GM23338 (cell line): ENCODE measurements around the gene NRSN2.

ENCODE experiments used
- CREB1 ChIP-seq: fragments of 250-450 bp; sonication (Bioruptor Pico); IDR thresholded peaks from 2 replicates; pipeline ENCODE4 v1.5.0; 2020; ENCODE audit warnings: low read depth, mild to moderate bottlenecking, moderate library complexity
- ETS1 ChIP-seq: IDR thresholded peaks from 2 replicates; pipeline ENCODE4 v1.6.1; 2016; ENCODE audit warnings: antibody characterized with exemption
- EZH2 ChIP-seq: fragments of 200-600 bp; sonication (generic); IDR thresholded peaks from one replicate; pipeline ENCODE4 v1.8.0; 2017; ENCODE audit warnings: antibody characterized with exemption, mild to moderate bottlenecking, low read depth; ENCODE audit not compliant: unreplicated experiment
- EZH2phosphoT487 ChIP-seq: fragments of 200-600 bp; sonication (generic); IDR thresholded peaks from one replicate; pipeline ENCODE4 v1.8.1; 2018; ENCODE audit warnings: antibody characterized with exemption; ENCODE audit not compliant: unreplicated experiment
- JUNB ChIP-seq: IDR thresholded peaks from one replicate; pipeline ENCODE4 v1.6.1; 2016; ENCODE audit warnings: antibody characterized with exemption; ENCODE audit not compliant: unreplicated experiment
- NANOG ChIP-seq: IDR thresholded peaks from 2 replicates; pipeline ENCODE4 v1.6.1; 2016; ENCODE audit warnings: antibody characterized with exemption, borderline replicate concordance
- POLR2AphosphoS5 ChIP-seq: IDR thresholded peaks from 2 replicates; pipeline ENCODE4 v1.6.1; 2016; ENCODE audit warnings: antibody characterized with exemption, low read depth
- STAT1 ChIP-seq: IDR thresholded peaks from one replicate; pipeline ENCODE4 v1.6.1; 2016; ENCODE audit warnings: antibody characterized with exemption; ENCODE audit not compliant: unreplicated experiment
- ZNF114 ChIP-seq: fragments of 250-450 bp; sonication (Bioruptor Pico); IDR thresholded peaks from 2 replicates; pipeline ENCODE4 v1.5.0; 2020; ENCODE audit warnings: mild to moderate bottlenecking, moderate library complexity
- ZNF331 ChIP-seq: fragments of 250-450 bp; sonication (Bioruptor Pico); IDR thresholded peaks from 2 replicates; pipeline ENCODE4 v1.5.0; 2020; ENCODE audit warnings: low read depth, mild to moderate bottlenecking, moderate library complexity
- TF ChIP-seq, protein P1 (sequence below), 2 experiments: fragments of 200-600 bp in 1 of 2; sonication (generic) in 1 of 2; conservative IDR thresholded peaks; 2 replicates each; pipeline versions ENCODE4 v1.5.1 to v1.6.1; 2016 to 2017; ENCODE audit warnings: antibody characterized with exemption in 2 of 2, low read depth in 2 of 2, mild to moderate bottlenecking in 2 of 2, moderate library complexity in 1 of 2
- TF ChIP-seq, protein P2 (sequence below): fragments of 250-450 bp; sonication (Bioruptor Pico); IDR thresholded peaks from 2 replicates; pipeline ENCODE4 v1.5.0; 2020; ENCODE audit warnings: mild to moderate bottlenecking, moderate library complexity
- TF ChIP-seq, protein P3 (sequence below): IDR thresholded peaks from one replicate; pipeline ENCODE4 v1.6.1; 2018; ENCODE audit warnings: antibody characterized with exemption; ENCODE audit not compliant: unreplicated experiment

GRCh38 chr20:385448-385847, 38.5 kb downstream of the NRSN2 start:
- no peak for TF ChIP-seq POLR2AphosphoS5
- TF ChIP-seq, protein P1, sequence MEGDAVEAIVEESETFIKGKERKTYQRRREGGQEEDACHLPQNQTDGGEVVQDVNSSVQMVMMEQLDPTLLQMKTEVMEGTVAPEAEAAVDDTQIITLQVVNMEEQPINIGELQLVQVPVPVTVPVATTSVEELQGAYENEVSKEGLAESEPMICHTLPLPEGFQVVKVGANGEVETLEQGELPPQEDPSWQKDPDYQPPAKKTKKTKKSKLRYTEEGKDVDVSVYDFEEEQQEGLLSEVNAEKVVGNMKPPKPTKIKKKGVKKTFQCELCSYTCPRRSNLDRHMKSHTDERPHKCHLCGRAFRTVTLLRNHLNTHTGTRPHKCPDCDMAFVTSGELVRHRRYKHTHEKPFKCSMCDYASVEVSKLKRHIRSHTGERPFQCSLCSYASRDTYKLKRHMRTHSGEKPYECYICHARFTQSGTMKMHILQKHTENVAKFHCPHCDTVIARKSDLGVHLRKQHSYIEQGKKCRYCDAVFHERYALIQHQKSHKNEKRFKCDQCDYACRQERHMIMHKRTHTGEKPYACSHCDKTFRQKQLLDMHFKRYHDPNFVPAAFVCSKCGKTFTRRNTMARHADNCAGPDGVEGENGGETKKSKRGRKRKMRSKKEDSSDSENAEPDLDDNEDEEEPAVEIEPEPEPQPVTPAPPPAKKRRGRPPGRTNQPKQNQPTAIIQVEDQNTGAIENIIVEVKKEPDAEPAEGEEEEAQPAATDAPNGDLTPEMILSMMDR (conservative IDR thresholded peaks at IDR 0.05; ENCODE audit: low read depth in 2 of 2) = no peak
- TF ChIP-seq EZH2 = no peak
- TF ChIP-seq JUNB = no peak
- TF ChIP-seq EZH2phosphoT487 = no peak
- no peak for TF ChIP-seq ZNF331 (CRISPR knock-in tag)
- TF ChIP-seq, protein P2, sequence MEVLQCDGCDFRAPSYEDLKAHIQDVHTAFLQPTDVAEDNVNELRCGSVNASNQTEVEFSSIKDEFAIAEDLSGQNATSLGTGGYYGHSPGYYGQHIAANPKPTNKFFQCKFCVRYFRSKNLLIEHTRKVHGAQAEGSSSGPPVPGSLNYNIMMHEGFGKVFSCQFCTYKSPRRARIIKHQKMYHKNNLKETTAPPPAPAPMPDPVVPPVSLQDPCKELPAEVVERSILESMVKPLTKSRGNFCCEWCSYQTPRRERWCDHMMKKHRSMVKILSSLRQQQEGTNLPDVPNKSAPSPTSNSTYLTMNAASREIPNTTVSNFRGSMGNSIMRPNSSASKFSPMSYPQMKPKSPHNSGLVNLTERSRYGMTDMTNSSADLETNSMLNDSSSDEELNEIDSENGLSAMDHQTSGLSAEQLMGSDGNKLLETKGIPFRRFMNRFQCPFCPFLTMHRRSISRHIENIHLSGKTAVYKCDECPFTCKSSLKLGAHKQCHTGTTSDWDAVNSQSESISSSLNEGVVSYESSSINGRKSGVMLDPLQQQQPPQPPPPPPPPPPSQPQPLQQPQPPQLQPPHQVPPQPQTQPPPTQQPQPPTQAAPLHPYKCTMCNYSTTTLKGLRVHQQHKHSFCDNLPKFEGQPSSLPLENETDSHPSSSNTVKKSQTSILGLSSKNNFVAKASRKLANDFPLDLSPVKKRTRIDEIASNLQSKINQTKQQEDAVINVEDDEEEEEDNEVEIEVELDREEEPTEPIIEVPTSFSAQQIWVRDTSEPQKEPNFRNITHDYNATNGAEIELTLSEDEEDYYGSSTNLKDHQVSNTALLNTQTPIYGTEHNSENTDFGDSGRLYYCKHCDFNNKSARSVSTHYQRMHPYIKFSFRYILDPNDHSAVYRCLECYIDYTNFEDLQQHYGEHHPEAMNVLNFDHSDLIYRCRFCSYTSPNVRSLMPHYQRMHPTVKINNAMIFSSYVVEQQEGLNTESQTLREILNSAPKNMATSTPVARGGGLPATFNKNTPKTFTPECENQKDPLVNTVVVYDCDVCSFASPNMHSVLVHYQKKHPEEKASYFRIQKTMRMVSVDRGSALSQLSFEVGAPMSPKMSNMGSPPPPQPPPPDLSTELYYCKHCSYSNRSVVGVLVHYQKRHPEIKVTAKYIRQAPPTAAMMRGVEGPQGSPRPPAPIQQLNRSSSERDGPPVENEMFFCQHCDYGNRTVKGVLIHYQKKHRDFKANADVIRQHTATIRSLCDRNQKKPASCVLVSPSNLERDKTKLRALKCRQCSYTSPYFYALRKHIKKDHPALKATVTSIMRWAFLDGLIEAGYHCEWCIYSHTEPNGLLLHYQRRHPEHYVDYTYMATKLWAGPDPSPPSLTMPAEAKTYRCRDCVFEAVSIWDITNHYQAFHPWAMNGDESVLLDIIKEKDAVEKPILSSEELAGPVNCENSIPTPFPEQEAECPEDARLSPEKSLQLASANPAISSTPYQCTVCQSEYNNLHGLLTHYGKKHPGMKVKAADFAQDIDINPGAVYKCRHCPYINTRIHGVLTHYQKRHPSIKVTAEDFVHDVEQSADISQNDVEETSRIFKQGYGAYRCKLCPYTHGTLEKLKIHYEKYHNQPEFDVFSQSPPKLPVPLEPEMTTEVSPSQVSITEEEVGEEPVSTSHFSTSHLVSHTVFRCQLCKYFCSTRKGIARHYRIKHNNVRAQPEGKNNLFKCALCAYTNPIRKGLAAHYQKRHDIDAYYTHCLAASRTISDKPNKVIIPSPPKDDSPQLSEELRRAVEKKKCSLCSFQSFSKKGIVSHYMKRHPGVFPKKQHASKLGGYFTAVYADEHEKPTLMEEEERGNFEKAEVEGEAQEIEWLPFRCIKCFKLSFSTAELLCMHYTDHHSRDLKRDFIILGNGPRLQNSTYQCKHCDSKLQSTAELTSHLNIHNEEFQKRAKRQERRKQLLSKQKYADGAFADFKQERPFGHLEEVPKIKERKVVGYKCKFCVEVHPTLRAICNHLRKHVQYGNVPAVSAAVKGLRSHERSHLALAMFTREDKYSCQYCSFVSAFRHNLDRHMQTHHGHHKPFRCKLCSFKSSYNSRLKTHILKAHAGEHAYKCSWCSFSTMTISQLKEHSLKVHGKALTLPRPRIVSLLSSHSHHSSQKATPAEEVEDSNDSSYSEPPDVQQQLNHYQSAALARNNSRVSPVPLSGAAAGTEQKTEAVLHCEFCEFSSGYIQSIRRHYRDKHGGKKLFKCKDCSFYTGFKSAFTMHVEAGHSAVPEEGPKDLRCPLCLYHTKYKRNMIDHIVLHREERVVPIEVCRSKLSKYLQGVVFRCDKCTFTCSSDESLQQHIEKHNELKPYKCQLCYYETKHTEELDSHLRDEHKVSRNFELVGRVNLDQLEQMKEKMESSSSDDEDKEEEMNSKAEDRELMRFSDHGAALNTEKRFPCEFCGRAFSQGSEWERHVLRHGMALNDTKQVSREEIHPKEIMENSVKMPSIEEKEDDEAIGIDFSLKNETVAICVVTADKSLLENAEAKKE (CRISPR knock-in tag) = no peak
- no peak for TF ChIP-seq ZNF114 (CRISPR knock-in tag)
- TF ChIP-seq STAT1 = no peak
- TF ChIP-seq, protein P3, sequence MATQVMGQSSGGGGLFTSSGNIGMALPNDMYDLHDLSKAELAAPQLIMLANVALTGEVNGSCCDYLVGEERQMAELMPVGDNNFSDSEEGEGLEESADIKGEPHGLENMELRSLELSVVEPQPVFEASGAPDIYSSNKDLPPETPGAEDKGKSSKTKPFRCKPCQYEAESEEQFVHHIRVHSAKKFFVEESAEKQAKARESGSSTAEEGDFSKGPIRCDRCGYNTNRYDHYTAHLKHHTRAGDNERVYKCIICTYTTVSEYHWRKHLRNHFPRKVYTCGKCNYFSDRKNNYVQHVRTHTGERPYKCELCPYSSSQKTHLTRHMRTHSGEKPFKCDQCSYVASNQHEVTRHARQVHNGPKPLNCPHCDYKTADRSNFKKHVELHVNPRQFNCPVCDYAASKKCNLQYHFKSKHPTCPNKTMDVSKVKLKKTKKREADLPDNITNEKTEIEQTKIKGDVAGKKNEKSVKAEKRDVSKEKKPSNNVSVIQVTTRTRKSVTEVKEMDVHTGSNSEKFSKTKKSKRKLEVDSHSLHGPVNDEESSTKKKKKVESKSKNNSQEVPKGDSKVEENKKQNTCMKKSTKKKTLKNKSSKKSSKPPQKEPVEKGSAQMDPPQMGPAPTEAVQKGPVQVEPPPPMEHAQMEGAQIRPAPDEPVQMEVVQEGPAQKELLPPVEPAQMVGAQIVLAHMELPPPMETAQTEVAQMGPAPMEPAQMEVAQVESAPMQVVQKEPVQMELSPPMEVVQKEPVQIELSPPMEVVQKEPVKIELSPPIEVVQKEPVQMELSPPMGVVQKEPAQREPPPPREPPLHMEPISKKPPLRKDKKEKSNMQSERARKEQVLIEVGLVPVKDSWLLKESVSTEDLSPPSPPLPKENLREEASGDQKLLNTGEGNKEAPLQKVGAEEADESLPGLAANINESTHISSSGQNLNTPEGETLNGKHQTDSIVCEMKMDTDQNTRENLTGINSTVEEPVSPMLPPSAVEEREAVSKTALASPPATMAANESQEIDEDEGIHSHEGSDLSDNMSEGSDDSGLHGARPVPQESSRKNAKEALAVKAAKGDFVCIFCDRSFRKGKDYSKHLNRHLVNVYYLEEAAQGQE = no peak
- TF ChIP-seq CREB1 (CRISPR knock-in tag) = no peak
- no peak for TF ChIP-seq ETS1
- TF ChIP-seq NANOG = no peak
